DMS153 (cell line): ENCODE results near the gene TECPR1.

Experiments used
- DNase-seq: peaks from one replicate; lab custom pipeline; 2025; lab: John Stamatoyannopoulos, UW

The TECPR1 gene

GRCh38 chr7:98242934-98243333 lies 9.1 kb downstream of the TECPR1 start:
- no peak for DNase-seq

GRCh38 chr7:98242342-98242741 lies 9.7 kb downstream of the TECPR1 start:
- no peak for DNase-seq

GRCh38 chr7:98241674-98242241 lies 10.3 kb downstream of the TECPR1 start:
- DNase-seq = no peak

- no peak for DNase-seq
Observed at GRCh38 chr7:98240961-98241673, 10.9 kb downstream of the TECPR1 start.

GRCh38 chr7:98238976-98239375 lies 13.1 kb downstream of the TECPR1 start:
- DNase-seq = no peak

- DNase-seq = no peak
Observed at GRCh38 chr7:98238076-98238475, 14.0 kb downstream of the TECPR1 start.

- no peak for DNase-seq
Observed at GRCh38 chr7:98236355-98237185, 15.5 kb downstream of the TECPR1 start.

GRCh38 chr7:98235901-98236300 lies 16.1 kb downstream of the TECPR1 start:
- DNase-seq = no peak

- no peak for DNase-seq
Observed at GRCh38 chr7:98234429-98235147, 17.4 kb downstream of the TECPR1 start.

- no peak for DNase-seq
Observed at GRCh38 chr7:98233219-98234070, 18.6 kb downstream of the TECPR1 start.

- DNase-seq = no peak
Observed at GRCh38 chr7:98232799-98233198, 19.2 kb downstream of the TECPR1 start.

- no peak for DNase-seq
Observed at GRCh38 chr7:98232263-98232585, 19.8 kb downstream of the TECPR1 start.

- DNase-seq = no peak
Observed at GRCh38 chr7:98231493-98232262, 20.4 kb downstream of the TECPR1 start.

- no peak for DNase-seq
Observed at GRCh38 chr7:98230746-98231471, 21.1 kb downstream of the TECPR1 start.

GRCh38 chr7:98229991-98230745 lies 21.9 kb downstream of the TECPR1 start:
- DNase-seq = no peak

GRCh38 chr7:98229441-98229840 lies 22.6 kb downstream of the TECPR1 start:
- DNase-seq = no peak

GRCh38 chr7:98228801-98229200 lies 23.2 kb downstream of the TECPR1 start:
- no peak for DNase-seq

GRCh38 chr7:98227939-98228338 lies 24.1 kb downstream of the TECPR1 start:
- DNase-seq = no peak

- no peak for DNase-seq
Observed at GRCh38 chr7:98225913-98226614, 26.0 kb downstream of the TECPR1 start.
